Stimulated activated CD4-positive, alpha-beta T cell treated with anti-CD3 and anti-CD28 coated beads, Interleukin-12 subunit alpha, Interleukin-12 subunit beta, amount 100 ng/mL, for 48 hours (primary cell): ENCODE results near the gene TINCR.

Experiments used
- DNase-seq, 3 donors: peaks; one replicate each; pipeline ENCODE4 v3.0.0-alpha.2; 2020; ENCODE audit warnings: low read depth in 2 of 3, low spot score in 1 of 3

Gene TINCR

DNA sequence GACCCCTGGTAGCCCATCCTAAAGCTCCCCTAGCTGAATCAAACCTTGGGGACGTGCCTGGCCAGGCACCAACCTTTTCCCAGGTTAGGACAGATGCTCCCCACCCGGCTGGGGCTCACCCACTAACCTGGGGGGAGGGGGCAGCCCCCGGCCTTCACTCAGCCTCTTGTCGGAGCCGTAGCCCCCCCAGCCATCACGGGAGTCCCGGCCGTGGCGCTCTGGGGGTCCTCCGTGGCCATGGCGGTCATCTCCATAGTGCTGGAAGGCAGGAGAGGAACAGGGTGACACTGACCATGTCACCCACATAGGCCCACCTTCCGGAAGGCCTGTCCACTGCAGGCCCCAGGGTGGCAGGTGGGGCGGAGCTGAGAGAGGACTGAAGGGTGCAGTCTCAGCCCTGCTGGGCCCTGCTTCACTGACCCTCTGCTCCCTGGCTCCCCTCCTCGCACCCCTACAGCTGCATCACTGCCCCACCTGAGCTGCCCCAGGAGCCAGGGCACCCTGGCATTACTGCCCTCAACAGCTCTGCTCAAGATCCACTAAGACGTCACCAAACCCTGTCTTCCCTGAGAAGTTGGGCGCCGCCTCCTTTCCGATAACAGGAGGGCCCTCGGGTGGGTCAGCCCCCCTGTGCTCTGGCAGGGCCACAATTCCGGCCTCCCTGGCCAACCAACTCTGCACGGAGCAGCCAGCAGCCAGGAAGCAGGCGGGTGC, 22.6 kb upstream of the TINCR start:
- no peak for DNase-seq

DNA sequence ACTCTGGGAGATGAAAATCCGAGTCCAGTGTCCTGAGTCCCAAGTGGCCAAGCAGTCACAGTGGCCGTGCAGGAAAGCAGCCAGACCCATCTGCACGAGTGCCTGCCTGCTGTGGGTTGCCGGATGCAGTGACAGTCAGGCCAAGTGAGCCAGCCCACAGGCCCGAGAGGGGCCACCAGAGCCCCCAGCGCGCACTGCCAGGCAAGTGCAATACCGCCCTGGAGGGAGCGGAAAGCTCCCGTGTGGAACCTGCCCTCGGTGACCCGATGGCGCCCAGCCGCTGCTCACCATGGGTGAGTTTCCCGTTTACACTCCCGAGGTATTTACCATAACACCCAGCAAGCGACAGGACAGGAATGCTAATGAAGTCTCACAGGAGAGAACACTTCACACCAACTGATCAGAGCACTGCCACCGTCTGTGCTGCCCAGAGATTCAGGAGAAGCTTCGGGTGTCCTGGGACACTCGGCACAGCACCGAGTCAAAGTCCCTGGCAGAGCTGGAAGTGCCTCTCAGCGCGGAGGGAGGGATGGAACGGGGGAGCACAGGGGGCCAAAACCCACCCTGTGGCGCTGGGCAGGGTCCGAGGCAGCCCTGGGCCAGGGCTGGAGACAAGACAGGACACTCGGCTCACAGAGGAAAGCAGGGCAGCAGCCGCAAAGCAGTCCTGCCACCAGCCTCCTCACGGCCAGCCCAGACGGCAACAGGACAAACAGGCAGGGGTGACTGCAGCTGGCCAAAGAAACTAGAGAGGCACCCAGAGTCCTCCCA, 21.3 kb upstream of the TINCR start:
- DNase-seq = no peak

DNA sequence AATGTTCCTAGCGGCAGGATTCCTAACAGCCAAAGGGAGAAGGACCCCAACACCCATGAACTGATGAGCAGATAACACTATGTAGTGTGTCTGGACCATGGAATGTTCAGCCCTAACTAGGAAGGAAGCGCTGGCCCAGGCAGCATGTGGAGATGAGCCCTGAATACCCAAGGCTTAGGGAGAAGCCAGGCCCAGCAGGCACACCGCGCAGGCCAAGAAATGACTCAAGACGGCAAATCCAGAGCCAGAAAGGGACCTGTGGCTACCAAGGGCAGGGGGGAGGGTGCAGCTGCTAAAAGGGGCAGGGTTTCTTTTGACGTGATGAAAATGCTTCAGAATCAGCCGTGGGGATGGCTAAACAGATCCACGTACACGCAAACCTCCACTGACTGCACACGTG, 20.7 kb upstream of the TINCR start:
- DNase-seq = no peak

DNA sequence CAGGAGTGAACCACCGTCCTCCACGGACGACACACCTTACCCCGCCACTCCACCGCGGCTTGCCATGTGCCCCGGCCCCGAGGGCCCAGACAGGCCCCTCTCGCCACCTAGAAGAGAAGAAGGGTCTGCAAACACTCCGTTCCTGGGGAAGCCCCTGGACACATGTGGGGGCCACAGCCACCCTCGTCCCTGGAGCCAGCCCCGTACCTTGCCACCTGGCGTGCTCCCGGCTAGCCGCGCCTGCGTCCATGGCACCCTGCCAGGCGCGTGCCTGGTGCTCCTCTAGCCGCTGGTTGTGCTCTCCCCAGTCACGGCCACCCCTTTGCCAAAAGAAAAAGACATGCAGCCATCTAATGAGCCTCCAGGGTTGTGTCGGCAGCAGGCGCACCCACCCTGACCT, 19.9 kb upstream of the TINCR start:
- no peak for DNase-seq

DNA sequence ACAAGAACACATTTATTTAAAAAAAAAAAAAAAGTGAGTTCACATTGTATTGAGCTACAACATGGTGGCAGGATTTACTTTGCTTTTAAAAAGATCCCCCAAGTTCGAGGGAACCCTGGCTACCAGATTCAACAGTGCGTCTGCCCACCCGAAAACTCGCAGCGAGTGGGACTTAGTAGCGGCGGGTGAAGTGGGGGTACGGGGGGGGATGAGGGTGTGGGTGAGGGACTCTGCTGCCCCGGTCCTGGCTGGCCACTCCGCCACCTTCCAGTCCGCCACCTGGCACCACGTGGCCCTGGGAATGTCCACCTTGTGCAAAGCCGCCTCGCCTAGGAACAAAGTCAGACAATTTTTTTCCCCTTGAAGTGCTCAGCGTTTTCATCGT, 19.3 kb upstream of the TINCR start:
- no peak for DNase-seq

DNA sequence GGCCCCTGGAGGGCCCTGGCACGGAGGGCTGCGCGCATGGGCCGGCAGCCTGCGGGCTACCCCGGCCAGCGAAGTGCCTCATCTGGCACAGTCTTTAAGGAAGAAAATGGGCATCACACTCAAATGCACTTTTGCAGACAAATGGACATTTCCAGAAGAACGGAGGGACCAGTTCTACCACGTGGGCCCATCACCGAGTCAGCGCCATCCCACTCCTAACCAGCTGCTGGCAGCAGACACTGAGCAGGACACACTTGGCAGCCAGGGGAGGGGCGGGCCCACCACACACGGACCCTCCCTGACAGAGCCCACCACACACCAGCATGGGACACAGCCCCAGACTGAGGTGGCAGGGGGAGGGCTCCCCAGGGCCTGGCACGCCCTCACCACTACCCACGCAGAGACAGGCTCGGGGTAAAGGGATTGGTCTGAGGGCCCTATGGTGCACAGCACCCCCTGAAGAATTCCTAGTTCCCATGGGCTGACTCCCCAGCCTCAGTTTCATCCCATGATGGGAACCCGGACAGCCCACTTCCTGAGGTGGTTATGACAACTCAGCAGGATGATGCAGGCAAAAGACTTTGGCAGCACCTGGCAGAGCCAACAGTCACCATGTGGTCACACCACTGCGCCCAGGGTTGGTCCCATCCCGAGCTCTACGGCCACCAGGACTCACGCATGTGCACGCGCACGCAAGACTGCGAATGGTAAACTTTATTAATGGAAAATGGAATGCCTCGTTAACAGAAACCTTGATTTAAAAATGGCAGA, 18.7 kb upstream of the TINCR start:
- DNase-seq = no peak

DNA sequence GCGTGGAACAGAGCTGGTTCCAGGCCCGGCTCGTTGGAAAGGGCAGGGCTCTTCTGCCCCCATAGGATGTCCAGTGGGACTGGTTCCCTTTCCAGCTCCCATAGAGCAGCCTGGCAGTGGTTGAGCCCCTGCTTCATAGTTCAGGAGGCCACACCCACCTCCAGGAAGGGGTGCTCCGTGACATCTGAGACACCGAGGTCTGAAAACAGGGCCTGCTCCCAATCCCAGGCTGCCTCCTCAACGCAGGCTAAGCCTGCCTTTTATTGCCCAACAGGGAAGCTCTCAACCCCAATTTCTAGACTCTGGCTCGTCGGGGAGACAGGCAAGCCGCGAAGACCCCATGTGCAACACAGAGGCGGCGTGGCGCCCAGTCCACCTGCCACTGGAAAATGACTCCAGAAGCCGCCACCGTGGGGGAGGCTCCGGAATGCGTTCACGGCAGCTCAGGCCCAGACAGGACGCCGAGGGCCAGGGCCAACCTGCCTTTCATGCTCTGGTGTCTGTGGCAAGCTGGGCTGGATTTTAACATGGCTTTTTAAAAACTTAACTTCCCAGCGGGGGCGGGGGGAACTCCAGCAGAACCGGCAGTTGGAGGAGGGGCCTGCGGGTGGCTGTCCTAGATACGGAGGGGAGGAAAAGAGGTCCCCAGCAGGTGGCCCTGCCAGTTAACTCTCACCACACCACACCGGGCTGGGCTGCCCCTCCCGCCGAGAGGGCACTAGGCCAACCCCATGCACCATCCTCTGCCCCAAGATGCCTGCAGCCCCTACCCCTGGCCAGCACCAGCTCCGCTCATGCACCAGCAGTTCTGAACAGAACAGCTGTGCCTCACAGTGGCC, 17.9 kb upstream of the TINCR start:
- peak in 1 of 3 donors; percentile 30 for DNase-seq

DNA sequence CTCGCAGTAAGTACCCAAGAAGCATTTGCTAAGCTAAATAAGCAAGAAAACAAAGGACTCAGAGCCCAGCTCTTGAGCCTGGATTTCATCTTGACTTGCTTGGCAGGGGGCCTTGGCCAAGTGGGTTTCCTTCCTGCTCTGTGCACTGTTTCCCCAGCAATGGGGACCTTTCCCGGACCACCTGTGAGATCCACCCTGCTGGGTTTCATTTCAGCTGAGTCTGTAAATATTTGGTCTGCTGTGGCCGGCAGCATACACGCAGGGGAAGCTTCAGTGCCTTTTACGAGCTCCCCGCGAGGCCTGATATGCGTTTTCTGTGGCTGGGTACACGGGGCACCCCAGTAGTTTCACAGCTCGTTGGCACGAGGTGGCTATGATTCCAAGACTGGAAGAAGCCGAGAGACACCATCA, 12.4 kb upstream of the TINCR start:
- DNase-seq = no peak

DNA sequence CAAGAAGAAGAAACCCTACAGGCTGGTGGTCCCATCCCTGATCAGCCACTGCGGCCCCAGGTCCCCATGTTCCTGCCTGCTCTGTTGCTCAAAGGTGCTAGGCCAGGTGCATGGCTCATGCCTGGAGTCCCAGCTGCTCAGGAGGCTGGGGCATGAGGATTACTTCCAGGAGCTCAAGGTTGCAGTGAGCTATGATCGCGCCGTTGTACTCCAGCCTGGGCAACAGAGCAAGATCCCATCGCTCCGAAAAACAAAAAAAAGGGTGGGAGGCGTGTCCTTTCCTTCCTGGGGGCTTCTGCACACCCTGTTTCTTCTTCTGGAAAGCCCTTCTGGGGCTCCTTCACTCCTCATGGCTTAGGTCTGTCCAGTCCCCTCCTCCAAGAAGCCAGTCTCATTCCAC, 11.9 kb upstream of the TINCR start:
- DNase-seq = no peak

DNA sequence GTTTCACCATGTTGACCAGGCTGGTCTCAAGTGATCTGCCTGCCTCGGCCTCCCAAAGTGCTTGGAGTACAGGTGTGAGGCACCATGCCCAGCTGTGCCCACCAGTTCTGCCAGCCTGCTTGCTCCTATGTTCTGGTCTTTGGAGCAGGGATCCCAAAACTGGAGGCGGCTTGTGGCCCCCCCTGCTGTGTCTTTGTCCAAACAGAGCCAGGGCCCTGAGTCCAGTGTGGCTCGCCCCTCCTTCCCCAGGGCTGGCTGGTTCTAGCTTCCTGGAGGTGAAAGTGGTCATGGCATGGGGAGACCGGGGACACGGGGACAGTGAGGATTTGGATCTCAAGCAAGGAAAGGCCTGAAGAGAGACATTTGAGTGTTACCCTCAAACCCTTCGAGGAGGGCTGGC, 11.5 kb upstream of the TINCR start:
- DNase-seq = no peak

DNA sequence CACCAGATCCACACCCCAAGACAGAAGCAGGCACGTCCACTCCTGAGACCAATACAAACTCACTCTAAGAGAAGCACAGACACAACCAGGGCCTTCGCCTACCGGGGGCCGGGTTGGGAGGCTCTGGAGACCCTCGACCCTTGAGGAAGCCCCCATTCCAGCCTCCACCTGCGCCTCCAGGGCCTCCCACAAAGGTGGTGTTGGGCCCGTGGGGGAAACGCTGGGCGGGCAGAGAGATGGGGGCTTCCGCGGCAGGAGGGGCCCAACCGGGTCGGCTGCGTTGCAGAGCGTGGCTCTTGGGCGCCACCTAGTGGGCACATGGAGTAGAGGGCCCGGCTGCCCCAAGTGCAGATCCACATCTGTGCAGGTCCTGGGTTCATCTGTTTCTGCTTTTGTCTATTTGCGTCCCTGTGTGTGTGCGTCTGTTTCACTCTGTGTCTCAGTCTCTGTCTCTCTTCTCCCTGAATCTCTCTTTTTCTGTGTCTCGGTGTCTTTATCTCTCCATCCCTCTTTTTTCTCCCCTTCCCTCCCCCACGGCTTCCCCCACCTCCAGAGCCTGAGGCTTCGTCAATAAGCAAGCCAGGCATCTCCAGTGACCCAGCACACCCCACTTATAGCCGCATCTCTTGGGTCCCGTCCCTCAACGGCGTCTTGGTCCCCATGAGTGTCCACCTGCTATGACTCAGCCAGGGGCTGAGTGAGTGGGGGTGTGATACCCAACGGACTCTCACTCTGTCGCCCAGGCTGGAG, 10.5 kb upstream of the TINCR start:
- DNase-seq = peak; percentile 53 to 65 (median 53)

DNA sequence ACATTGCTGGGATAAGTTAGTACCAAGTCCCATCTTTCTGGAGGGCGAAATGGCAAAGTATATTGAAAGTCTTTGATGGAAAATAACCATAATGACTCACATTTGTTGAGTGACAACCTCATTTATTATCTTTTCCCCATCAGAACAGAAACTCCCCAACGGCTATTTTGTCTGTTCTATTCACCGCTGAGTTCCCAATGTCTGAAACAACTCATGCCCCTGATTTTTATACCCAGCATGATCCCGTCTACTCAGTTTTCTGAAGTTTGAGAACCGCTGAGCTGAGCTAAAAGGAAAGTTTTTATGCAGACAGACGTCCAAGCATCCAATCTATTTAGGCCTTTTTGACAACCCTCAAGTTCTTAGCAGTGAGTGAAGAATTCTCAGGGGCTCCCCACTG, 7.8 kb upstream of the TINCR start:
- DNase-seq = no peak

DNA sequence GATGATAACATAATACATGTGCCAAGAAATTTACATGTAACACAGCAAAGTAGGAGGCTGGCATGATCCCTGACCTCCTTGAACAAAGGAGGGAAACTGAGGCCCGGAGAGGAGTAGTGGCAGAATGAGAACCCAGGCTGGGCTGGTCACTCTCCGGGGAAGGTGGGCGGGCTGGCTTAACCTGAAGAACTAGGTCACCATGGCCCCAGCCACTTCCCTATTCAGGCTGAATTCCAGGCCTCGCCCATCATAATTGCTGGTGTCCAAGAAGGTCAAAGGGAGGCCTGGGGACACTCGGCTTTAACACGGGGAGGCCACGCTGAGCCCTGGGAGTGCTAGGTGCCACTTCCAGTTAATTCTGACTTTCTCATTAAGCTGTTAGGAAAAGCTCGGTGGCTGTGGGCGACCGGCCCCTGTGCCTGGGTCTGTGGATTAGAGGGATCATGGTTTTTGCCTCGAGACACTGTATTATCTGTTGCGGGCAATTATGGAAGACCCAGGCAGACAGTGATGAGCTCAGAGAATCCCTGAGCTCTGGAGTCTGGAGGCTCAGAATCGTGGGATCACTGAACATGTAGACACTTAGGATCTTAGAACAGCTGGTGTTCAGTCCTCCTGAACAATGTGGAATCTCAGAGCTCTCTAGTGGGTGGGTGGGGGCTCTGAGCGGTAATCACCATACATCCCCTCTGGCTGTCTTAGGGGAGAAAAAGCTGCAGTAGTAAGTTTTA, 5.0 kb upstream of the TINCR start:
- DNase-seq = no peak

DNA sequence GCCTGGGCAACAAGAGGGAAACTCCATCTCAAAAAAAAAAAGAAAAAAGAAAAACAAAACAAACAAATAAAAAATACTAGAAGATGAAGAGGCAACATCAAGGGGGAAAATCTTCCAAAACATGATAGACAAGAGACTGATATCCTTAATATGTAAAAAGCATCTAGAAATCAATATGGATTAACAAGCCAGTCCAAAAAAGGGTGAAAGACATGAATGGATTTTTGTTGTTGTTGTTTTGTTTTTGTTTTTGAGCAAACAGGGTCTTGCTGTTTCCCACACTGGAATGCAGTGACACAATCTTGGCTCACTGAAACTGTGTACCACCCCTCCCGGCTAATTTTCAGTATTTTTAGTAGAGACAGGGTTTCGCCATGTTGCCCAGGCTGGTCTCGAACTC, 4.0 kb upstream of the TINCR start:
- DNase-seq = no peak

DNA sequence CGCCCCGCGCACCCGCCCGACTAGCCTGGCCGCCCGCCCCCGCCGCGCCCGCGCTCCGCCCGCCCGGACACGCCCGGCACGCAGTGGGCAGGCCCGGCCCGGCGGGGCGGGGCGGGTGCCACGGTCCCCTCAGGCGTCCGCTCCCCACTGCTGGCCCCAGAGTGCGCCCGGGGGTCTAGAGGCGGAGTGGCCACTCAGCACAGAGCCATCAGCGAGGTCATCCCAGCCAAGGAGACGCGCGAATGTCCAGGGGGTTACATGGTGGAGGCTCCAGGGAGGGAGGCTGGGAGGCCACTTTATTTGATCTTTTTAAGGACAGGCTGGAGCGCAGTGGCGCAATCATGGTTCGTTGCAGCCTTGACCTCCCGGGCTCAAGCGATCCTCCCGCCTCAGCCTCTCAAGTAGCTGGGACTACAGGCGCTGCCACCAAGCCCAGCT, 236 bp upstream of the TINCR start:
- no peak for DNase-seq

DNA sequence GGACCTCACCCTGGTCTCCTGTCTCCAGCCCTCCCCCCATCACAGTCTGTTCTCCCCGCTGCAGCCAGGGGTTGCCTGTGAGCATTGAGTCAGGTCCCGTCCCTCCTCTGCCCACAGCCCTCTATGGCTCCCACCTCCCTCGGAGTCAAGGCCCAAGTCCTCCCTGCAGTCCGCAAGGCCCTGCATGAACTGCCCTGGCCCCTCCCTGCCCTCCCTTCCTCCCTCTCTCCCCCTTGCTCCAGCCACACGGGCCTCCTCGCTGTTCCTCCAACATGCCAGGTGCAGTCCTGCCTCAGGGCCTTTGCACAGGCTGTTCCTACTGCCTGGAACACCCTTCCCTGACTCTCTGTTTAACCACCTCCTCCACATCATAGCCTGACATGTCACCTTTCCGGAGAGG, 2.8 kb downstream of the TINCR start:
- no peak for DNase-seq

DNA sequence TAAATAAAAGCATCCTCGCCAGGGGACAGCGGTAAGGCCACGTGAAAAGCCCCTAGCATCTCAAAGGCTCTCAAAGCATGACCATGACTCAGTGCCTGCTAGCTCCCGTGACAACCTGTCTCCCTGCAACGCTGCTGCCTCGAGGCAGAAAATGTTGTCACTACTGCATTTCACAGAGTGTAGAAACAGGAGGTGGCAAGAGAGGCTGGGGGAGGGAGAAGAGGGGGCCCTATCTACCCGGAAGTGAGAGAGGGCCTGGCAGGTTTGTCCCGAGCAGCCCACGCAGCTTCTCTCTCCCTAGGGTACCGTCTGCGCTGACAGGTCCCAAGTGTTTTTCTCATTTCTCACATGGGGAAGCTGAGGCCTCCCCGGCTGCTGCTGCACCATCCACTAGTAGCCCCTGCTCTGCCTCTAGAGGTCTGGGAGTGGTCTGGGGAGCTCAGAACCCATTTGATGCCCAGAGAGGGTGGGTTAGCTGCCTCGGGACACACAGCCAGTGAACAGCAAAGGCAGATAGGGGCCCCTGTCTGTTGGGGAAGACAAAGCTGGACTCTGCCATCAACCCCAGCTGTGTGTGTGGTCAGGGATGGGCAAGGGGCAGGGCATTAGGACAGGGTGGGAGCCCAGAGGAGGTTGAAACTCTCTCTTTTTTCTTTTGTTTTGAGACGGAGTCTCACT, 3.7 kb downstream of the TINCR start:
- no peak for DNase-seq

DNA sequence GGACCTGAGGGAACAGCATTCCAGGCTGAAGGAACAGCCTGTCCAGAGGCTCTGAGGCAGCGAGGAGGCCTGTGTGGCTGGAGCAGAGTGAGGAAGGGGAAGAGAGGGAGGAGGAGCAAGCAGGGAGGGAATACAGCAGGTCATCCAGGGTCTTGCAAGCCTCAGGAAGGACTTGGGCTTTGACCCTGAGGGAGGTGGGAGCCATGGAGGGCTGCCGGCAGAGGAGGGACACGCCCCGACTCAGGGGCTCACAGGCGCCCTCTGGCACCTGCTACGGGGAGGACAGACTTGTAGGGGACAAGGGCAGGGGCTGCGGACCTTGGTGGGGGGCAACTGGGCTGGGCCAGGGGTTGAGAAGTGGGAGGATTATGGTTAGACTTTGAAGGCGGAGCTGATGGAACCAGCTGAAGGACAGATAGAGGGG, 4.7 kb downstream of the TINCR start:
- DNase-seq = no peak

DNA sequence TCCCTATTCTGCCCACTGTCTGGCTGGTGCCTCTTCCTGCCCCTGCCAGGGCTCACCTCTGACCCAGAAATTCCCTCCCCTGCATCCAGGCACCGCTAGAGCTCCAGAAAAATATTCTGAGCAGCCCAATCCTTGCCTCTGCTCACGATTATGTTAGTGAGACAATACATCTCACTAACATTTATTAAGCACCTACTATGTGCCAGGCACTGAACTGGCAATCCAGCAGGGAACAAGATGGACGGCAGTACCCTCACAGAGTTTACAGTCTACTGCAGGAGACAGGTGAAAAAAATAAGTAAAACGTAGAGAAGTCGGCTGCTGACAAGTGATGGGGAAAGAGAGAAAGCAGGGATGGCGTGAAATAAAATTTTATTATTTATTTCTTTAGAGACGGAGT, 5.5 kb downstream of the TINCR start:
- no peak for DNase-seq
